ENCODE results near the gene PTPRM. TPM values are rescaled to one million over a fixed set of nuclear protein-coding genes. Genes with fewer than 3 reads are reported as not detected.

The PTPRM gene
- total RNA-seq, 1 donor from 2014 or later: 1.00 TPM

DNA sequence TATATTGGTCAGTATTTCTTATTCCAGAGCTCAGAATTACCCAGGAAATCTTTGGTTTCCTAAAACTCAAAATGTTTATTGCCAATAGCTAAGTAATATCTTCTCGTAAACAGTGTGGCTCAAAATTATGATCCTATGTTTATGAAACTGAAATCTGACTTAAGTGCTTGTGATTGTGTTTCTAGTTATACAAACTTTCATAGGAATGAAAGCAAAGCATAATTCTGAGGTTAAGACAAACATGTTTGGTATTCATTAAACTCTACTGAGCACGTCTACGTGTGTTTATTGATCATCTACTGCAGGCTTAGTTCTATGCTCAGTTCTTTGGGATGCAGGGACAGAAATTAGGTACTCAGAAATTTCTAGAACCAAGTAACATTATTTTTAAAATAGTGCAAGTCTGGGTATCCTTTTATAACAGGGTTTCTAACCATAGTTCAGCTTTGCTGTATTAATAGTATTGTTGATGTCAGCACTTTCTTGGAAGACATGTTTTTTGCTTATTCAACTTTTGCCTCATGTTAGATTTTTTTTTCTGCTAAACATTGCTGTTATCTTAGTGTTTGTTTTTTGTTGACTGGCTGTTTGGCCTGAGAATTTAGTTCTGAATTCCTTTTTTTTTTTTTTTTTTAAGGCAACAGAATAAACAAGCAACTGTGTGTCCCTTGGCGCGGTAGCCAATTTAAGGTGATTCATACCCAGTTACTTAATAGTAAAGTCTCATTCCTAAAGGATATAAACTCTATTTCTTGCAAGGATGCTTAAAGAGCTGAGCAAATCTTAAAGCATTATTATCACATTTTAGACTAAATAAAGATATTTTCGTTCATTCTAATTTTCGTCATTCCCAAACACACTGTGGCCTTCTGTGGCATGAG, 31.3 kb downstream of the PTPRM start:
- Mint-ChIP-seq H3K9me3 (no peaks in the 10 kb centered on the region), H3K4me1 (no peaks in the 10 kb centered on the region), H3K27ac (no peak overlapping the region), H3K4me3 (no peak overlapping the region), H3K27me3 (no peaks in the 10 kb centered on the region), H3K36me3 (ENCODE audit: low read depth) (no peaks in the 10 kb centered on the region)
- intact Hi-C loops (cut with micrococcal nuclease): no loop called here
- POLR2A ChIA-PET: no interaction called here
- CTCF ChIA-PET: no interaction called here
- ATAC-seq (ENCODE audit: low read depth) (no peak), DNase-seq (no peak)
- TF ChIP-seq, protein P1, sequence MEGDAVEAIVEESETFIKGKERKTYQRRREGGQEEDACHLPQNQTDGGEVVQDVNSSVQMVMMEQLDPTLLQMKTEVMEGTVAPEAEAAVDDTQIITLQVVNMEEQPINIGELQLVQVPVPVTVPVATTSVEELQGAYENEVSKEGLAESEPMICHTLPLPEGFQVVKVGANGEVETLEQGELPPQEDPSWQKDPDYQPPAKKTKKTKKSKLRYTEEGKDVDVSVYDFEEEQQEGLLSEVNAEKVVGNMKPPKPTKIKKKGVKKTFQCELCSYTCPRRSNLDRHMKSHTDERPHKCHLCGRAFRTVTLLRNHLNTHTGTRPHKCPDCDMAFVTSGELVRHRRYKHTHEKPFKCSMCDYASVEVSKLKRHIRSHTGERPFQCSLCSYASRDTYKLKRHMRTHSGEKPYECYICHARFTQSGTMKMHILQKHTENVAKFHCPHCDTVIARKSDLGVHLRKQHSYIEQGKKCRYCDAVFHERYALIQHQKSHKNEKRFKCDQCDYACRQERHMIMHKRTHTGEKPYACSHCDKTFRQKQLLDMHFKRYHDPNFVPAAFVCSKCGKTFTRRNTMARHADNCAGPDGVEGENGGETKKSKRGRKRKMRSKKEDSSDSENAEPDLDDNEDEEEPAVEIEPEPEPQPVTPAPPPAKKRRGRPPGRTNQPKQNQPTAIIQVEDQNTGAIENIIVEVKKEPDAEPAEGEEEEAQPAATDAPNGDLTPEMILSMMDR (IDR thresholded peaks at IDR 0.05): no peak

DNA sequence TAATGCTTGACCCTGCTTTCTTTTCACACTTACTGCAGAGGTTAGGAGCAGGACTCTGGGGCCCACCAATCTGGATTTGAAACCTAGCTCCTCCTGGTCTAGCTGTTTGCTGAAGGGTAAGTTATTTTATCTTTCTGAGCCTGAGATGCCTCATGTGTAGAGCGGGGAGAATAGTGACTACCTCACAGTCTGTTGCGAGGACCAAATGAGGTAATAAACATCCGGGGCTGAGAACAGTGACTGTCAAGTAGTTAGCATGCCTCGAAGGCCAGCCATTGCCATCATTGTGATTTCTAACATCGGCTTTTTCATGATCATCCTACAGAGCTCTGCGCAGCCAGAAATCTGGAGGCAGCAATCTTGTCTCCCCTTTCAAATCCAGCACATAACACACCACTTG, 32.9 kb downstream of the PTPRM start:
- Mint-ChIP-seq H3K27ac (no peak overlapping the region), H3K36me3 (ENCODE audit: low read depth) (no peaks in the 10 kb centered on the region), H3K4me3 (no peak overlapping the region), H3K4me1 (no peaks in the 10 kb centered on the region), H3K27me3 (no peaks in the 10 kb centered on the region), H3K9me3 (no peaks in the 10 kb centered on the region)
- ATAC-seq (ENCODE audit: low read depth) (no peak), DNase-seq (no peak)
- ChIA-PET POLR2A (no interaction called here), CTCF (no interaction called here)
- intact Hi-C loops (cut with micrococcal nuclease): no loop called here
- TF ChIP-seq, protein P1 (IDR thresholded peaks at IDR 0.05): no peak

DNA sequence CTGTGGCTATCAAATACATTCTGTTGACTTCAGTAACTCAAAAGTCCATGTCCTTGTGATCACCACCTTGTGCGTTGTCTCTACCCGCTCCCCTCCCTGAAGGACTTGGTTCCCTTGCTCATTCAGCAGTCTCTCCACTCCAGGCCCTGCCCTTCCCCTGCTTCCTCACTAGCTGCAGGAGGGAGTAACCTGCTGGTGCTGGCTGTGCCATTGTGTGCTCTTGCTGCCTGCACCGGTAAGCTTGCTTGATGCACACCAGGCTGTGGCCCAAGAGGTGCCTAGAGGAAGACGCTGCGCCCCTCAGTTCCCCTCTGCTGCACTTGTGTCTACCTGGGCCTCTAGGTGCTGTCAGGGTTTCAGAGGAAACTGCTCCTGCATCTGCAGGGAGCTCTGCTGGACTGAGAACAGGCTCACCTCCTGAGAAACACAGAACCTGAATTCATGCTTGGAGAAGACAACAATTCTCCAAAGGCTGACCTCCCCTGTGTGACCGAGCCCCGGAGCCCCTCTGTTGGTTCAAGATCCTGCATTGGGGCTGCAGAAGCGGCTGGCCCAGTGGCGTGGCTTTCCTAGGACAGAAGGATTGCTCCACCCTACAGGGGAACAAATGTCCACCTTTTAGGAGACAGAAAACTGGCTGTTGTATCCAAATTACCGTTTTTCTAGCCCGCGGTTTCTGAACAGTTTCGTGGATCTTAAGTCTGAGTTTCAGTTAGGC, 33.6 kb downstream of the PTPRM start:
- no peaks in the 10 kb centered on the region for H3K4me1 Mint-ChIP-seq
- POLR2A ChIA-PET: no interaction called here
- CTCF ChIA-PET: no interaction called here
- DNase-seq (no peak), ATAC-seq (ENCODE audit: low read depth) (no peak)
- H3K27me3 Mint-ChIP-seq: no peaks in the 10 kb centered on the region
- no peaks in the 10 kb centered on the region for H3K36me3 Mint-ChIP-seq (ENCODE audit: low read depth)
- no peak overlapping the region for H3K4me3 Mint-ChIP-seq
- H3K9me3 Mint-ChIP-seq: no peaks in the 10 kb centered on the region
- no peak overlapping the region for H3K27ac Mint-ChIP-seq
- intact Hi-C loops (cut with micrococcal nuclease): no loop called here
- TF ChIP-seq, protein P1 (IDR thresholded peaks at IDR 0.05): no peak

DNA sequence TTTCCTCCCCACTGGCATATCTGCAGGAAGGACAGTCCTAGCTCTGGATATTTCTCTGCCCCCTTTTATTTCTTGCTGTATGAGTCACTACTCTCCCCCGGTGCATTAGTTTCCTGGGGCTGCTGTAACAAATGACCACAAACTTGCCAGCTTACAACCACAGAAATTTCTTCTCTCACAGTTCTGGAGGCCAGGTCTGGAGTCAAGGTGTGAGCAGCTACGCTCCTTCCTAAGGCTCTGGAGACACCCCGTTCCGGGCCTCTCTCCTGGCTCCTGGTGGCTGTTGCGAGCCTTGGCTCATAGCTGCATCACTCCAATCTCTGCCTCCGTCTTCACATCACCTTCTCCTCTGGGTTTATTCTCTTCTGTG, 34.1 kb downstream of the PTPRM start:
- no peaks in the 10 kb centered on the region for H3K9me3 Mint-ChIP-seq
- intact Hi-C loops (cut with micrococcal nuclease): no loop called here
- H3K27ac Mint-ChIP-seq: no peak overlapping the region
- no peak overlapping the region for H3K4me3 Mint-ChIP-seq
- TF ChIP-seq, protein P1 (IDR thresholded peaks at IDR 0.05): no peak
- H3K4me1 Mint-ChIP-seq: no peaks in the 10 kb centered on the region
- DNase-seq (no peak), ATAC-seq (ENCODE audit: low read depth) (no peak)
- CTCF ChIA-PET: no interaction called here
- POLR2A ChIA-PET: no interaction called here
- no peaks in the 10 kb centered on the region for H3K36me3 Mint-ChIP-seq (ENCODE audit: low read depth)
- H3K27me3 Mint-ChIP-seq: no peaks in the 10 kb centered on the region

DNA sequence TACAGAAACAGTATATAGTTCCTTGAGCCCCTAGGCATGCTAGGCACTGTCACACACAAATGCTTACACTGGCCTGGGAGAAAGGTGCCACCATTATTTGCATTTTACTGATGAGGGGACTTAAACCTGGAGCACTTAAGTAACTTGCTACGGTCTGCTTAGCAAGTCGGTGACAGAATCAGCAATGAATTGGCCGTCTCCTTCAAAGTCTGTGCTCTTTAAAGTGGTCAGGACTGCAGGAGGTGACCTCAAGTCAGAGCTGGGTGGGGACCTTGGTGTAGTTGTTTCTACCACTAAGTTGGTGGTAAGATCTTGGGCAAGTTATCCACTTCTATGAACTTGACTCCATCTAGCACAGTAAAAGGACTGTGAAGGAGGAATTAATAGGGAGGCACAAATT, 34.8 kb downstream of the PTPRM start:
- Mint-ChIP-seq H3K9me3 (no peaks in the 10 kb centered on the region), H3K4me1 (no peaks in the 10 kb centered on the region), H3K27ac (no peak overlapping the region), H3K27me3 (no peaks in the 10 kb centered on the region), H3K4me3 (no peak overlapping the region), H3K36me3 (ENCODE audit: low read depth) (no peaks in the 10 kb centered on the region)
- CTCF ChIA-PET: no interaction called here
- DNase-seq: no peak
- intact Hi-C loops (cut with micrococcal nuclease): no loop called here
- ATAC-seq (ENCODE audit: low read depth): no peak
- TF ChIP-seq, protein P1 (IDR thresholded peaks at IDR 0.05): no peak
- POLR2A ChIA-PET: no interaction called here

Data from activated B cell treated with CpG ODN at 0.5 μM for 24 hours (primary cell).